ENCODE data around the gene MMD2. TPM values are rescaled to one million over a fixed set of nuclear protein-coding genes. Genes with fewer than 3 reads are reported as not detected.
"Not testable (repeated sequence)": the region's sequence is repeated elsewhere in the genome, so short reads cannot be mapped to it uniquely, and the experiment has no call there.

Gene MMD2
- total RNA-seq, 2 experiments from 2014 or later = not detected

DNA sequence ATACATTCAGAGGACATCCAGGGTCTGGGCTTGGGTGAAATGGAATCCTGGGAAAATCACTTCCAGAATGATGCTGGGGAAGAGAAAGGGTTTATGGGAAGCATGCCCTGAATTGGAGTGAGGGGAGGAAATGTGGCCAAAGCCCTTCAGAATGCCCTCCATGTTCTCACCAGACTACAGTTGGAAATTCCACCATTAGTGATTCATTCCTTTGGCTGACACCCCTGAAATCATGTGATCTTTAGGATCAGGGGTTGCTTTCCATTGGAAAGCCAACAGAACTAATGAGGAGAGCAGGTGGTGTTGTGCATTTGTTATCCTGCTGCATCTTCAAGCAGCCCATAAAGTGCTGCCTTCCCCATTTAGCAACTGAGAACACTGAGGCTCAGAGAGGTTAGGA is 54.6 kb downstream of the MMD2 start:
- DNase-seq = no peak
- CTCF ChIA-PET = no interaction called here
- no peaks in the 10 kb centered on the region for H3K36me3 Mint-ChIP-seq
- H3K4me1 Mint-ChIP-seq = no peaks in the 10 kb centered on the region
- H3K4me3 Mint-ChIP-seq = no peak overlapping the region
- no peak overlapping the region for H3K27ac Mint-ChIP-seq
- no peaks in the 10 kb centered on the region for H3K27me3 Mint-ChIP-seq
- no peaks in the 10 kb centered on the region for H3K9me3 Mint-ChIP-seq (ENCODE audit: low read depth)
- no peak for ATAC-seq

DNA sequence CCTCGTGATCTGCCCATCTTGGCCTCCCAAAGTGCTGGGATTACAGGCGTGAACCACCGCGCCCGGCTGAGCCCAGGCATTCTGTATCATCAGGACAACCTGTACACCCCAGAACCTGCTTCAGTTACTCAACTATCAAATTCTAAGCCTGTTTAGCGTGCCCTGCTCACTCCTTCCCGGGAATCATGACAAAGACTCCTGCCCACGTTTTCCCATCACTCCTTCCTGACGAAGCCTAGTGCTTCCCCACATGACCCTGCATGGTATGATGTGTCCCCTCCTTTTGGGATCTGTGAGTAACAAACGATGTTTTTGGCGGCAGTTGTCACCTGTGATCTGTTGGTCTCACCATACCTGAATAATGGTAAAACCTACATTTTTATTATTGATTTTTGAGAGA is 63.2 kb downstream of the MMD2 start:
- CTCF ChIA-PET = no interaction called here
- DNase-seq = no peak

DNA sequence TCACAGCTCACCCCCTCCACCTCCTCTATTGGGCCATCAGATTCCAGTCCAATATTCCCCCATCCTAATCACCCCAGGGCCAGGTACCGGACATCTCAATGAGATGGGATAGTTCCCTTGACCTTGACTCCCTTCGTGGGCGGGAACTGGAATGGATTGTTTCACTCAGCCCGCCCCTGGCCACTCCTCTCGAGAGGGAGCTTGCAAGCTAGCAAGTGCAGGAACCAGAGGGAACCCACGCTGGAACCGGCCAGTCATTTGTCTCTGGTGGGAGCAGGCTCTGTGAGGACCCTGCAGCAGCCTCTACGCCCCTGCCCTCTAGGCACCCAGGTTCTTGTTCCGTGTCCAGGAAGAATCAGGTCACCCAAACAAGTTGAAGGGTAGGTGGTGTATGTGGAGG is 64.5 kb downstream of the MMD2 start:
- no peak for ATAC-seq
- no peak overlapping the region for H3K4me3 Mint-ChIP-seq
- CTCF ChIA-PET = no interaction called here

More for the DNA sequence above, 63.2 kb downstream of the MMD2 start:
- ATAC-seq = no peak
- Mint-ChIP-seq H3K27me3 (no peaks in the 10 kb centered on the region), H3K36me3 (no peaks in the 10 kb centered on the region), H3K9me3 (ENCODE audit: low read depth) (no peaks in the 10 kb centered on the region), H3K27ac (no peak overlapping the region), H3K4me3 (no peak overlapping the region), H3K4me1 (no peaks in the 10 kb centered on the region)

DNA sequence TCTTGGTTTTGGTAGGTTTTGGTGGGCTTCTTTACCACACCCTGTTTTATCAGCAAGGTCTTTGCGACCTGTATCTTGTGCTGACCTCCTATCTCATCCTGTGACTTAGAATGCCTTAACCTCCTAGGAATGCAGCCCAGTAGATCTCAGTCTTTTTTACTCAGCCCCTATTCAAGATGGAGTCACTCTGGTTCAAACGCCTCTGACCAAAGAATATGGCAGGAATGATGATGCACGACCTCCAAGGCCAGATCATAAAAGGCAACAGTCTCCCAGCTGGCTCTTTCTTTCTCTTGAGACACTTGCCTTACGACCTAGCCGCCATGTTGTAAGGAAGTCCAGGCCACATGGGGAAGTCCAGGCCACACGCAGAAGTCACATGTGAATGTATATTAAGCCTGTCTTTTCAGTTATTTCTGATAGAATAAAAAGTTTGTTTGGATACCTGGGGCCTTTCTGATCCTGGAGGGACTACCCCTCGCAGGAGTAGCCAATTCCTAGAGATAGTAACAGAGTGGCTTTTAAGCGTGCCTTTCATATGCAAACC is 65.0 kb downstream of the MMD2 start:
- Mint-ChIP-seq H3K27ac (no peak overlapping the region), H3K4me3 (no peak overlapping the region), H3K4me1 (no peaks in the 10 kb centered on the region), H3K36me3 (no peaks in the 10 kb centered on the region), H3K9me3 (ENCODE audit: low read depth) (no peaks in the 10 kb centered on the region), H3K27me3 (no peaks in the 10 kb centered on the region)
- CTCF ChIA-PET = no interaction called here
- DNase-seq (no peak), ATAC-seq (no peak)

More for the DNA sequence above, 64.5 kb downstream of the MMD2 start:
- no peaks in the 10 kb centered on the region for H3K27me3 Mint-ChIP-seq
- no peaks in the 10 kb centered on the region for H3K36me3 Mint-ChIP-seq
- H3K9me3 Mint-ChIP-seq (ENCODE audit: low read depth) = no peaks in the 10 kb centered on the region
- H3K4me1 Mint-ChIP-seq = no peaks in the 10 kb centered on the region
- no peak for DNase-seq
- no peak overlapping the region for H3K27ac Mint-ChIP-seq

DNA sequence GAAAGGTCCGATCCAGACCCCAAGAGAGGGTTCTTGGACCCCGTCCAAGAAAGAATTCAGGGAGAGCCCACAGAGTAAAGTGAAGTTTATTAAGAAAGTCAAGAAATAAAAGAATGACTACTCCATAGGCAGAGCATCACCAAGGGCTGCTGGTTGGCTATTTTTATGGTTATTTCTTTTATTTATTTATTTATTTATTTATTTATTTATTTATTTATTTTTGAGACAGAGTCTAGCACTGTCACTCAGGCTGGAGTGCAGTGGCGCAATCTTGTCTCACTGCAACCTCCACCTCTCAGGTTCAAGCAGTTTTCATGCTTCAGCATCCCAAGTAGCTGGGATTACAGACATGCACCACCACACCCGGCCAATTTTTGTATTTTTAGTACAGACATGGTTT is 65.8 kb downstream of the MMD2 start:
- not testable (repeated sequence) for ATAC-seq; DNase-seq; H3K4me1 Mint-ChIP-seq; H3K4me3 Mint-ChIP-seq; H3K27ac Mint-ChIP-seq; H3K36me3 Mint-ChIP-seq; H3K27me3 Mint-ChIP-seq; H3K9me3 Mint-ChIP-seq (ENCODE audit: low read depth)
- CTCF ChIA-PET = interaction anchor here (0.6 kb wide), 1 partner anchor 193 kb away, joined by 3 read pairs; no protein-coding TSS in a partner anchor

DNA sequence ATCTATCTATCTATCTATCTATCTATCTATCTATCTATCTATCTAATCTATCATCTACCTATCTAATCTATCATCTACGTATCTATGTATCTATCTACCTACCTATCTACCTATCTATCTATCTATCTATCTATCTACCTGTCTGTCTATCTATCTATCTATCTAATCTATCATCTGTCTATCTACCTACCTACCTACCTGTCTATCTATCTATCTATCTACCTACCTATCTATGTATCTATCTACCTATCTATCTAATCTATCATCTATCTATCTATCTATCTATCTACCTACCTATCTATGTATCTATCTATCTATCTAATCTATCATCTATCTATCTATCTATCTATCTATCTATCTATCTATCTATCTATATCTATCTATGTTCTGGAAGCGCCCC is 67.5 kb downstream of the MMD2 start:
- H3K36me3 Mint-ChIP-seq; H3K9me3 Mint-ChIP-seq (ENCODE audit: low read depth); H3K4me1 Mint-ChIP-seq; DNase-seq; ATAC-seq; H3K27me3 Mint-ChIP-seq; H3K27ac Mint-ChIP-seq; H3K4me3 Mint-ChIP-seq: not testable (repeated sequence)
- CTCF ChIA-PET = interaction anchor here (0.8 kb wide), 1 partner anchor 8 kb away, joined by 3 read pairs; the partner anchor contains the start of gene RADIL

DNA sequence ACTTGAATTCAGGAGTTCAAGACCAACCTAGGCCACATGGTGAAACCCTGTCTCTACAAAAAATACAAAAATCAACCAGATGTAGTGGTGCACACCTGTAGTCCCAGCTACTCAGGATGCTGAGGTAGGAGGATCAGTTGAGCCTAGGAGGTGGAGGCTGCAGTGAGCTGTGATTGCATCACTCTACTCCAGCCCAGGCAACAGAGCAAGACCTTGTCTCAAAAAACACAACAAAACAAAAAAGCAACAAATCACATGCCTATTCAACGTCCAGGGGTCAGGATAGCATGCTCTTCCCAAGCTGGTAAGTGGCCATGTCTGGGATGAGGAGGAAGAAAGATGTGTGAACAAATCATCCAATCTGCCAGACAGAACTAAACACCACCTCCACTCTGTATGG is 69.3 kb downstream of the MMD2 start:
- Mint-ChIP-seq H3K4me3 (no peak overlapping the region), H3K27me3 (peaks cover 5% of the 10 kb centered on the region), H3K36me3 (no peaks in the 10 kb centered on the region)

DNA sequence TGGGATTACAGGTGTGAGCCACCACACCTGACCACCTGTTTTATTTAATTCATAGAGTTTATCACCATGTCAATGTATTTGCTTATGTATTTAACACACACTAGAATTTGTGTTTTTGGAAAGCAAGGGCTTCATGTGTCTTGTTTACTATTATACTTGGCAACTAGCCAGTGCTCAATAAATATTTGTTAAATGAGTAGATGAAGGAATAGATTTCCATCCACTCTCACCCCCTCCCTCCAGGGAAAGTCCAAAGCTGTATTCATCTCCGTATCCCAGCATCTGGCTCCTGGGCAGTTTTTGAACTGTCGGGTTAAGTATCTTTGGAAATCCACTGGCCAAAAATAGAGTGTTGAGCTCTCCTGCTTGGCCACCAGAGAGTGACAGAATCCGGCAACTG is 70.8 kb downstream of the MMD2 start:
- Mint-ChIP-seq H3K4me1 (no peaks in the 10 kb centered on the region), H3K27ac (no peak overlapping the region), H3K4me3 (no peak overlapping the region), H3K9me3 (ENCODE audit: low read depth) (no peaks in the 10 kb centered on the region), H3K27me3 (peaks cover 16% of the 10 kb centered on the region), H3K36me3 (no peaks in the 10 kb centered on the region)
- DNase-seq (no peak), ATAC-seq (no peak)
- CTCF ChIA-PET = no interaction called here

More for the DNA sequence above, 69.3 kb downstream of the MMD2 start:
- CTCF ChIA-PET = no interaction called here
- H3K9me3 Mint-ChIP-seq (ENCODE audit: low read depth) = no peaks in the 10 kb centered on the region
- H3K27ac Mint-ChIP-seq = no peak overlapping the region
- no peaks in the 10 kb centered on the region for H3K4me1 Mint-ChIP-seq
- no peak for ATAC-seq
- DNase-seq = no peak

DNA sequence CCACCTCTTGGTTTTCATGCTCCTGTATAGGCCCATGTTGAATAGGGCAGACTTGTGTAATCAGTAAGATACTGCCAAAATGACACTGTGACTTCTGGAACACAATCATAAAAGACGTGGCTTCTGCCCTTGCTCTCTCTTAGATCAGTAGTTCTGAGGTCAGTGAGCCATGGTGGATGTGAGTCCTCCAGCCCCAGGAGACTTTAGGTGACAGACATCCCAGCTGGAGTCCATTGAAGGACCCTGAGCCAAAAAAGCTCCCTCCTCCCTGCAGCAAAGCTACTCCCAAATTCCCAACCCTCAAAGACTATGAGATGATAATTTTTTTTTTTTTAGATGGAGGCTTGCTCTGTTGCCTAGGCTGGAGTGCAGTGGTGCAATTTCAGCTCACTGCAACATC is 72.3 kb downstream of the MMD2 start:
- CTCF ChIA-PET = no interaction called here
- H3K4me1 Mint-ChIP-seq = peaks cover 8% of the 10 kb centered on the region
- H3K4me3 Mint-ChIP-seq = no peak overlapping the region
- ATAC-seq = no peak
- DNase-seq = no peak
- H3K9me3 Mint-ChIP-seq (ENCODE audit: low read depth) = no peaks in the 10 kb centered on the region
- no peaks in the 10 kb centered on the region for H3K36me3 Mint-ChIP-seq
- no peak overlapping the region for H3K27ac Mint-ChIP-seq
- H3K27me3 Mint-ChIP-seq = peaks cover 28% of the 10 kb centered on the region

DNA sequence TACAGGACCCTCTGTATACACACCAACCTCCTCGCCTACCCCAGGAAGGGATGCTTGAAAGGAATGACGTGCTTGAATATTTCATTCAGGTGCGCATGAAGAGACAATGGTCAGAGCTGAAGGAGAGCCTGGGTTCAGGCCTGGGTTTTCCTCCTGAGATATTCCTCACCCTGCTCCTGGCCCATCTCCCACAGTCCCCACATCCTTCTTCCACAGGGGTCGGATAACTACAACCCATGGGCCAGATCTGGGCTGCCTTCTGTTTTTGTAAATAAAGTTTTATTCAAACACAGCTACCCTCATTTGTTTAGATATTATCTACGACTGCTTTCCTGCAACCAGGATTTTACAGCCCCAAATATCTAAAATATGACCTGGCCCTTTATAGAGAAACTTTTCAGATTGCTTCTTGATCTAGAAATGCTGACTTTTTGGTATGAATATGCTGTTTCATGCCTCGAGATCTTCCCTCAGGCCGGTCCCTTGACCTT is 73.6 kb downstream of the MMD2 start:
- Mint-ChIP-seq H3K27ac (no peak overlapping the region), H3K27me3 (peaks cover 33% of the 10 kb centered on the region), H3K4me3 (no peak overlapping the region), H3K36me3 (no peaks in the 10 kb centered on the region), H3K9me3 (ENCODE audit: low read depth) (no peaks in the 10 kb centered on the region), H3K4me1 (peaks cover 8% of the 10 kb centered on the region)
- ATAC-seq = no peak
- CTCF ChIA-PET = interaction anchor here (1.2 to 1.3 kb wide), 2 partner anchors 55 to 88 kb away, joined by 3 to 4 read pairs; no protein-coding TSS in a partner anchor
- no peak for DNase-seq

DNA sequence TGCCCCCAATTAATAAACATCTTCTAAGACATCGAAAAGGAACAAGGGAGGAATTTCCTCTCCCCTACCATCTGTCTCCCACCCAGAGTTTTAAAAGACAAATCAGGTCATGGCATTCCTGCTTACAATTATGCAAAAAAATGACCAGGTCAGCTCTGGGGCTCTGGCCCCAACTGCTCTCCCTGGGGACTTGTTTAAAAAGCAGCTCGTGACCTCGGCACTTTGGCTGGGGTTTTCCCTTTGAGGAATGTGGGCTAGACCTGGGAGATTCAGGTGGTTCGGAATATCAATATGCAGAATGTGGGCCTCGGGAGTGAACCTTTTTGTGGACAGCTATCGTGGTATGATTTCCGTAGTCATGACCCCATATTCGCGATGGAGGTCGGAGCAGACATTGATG is 74.8 kb downstream of the MMD2 start:
- H3K27ac Mint-ChIP-seq = no peak overlapping the region
- H3K9me3 Mint-ChIP-seq (ENCODE audit: low read depth) = no peaks in the 10 kb centered on the region
- H3K4me1 Mint-ChIP-seq = peaks cover 8% of the 10 kb centered on the region
- CTCF ChIA-PET = interaction anchor here (0.8 to 3.0 kb wide), 13 partner anchors 8 to 90 kb away, joined by 3 to 27 read pairs (median 4); no protein-coding TSS in a partner anchor
- no peak for DNase-seq
- H3K27me3 Mint-ChIP-seq = peaks cover 35% of the 10 kb centered on the region
- no peaks in the 10 kb centered on the region for H3K36me3 Mint-ChIP-seq
- H3K4me3 Mint-ChIP-seq = no peak overlapping the region
- no peak for ATAC-seq

DNA sequence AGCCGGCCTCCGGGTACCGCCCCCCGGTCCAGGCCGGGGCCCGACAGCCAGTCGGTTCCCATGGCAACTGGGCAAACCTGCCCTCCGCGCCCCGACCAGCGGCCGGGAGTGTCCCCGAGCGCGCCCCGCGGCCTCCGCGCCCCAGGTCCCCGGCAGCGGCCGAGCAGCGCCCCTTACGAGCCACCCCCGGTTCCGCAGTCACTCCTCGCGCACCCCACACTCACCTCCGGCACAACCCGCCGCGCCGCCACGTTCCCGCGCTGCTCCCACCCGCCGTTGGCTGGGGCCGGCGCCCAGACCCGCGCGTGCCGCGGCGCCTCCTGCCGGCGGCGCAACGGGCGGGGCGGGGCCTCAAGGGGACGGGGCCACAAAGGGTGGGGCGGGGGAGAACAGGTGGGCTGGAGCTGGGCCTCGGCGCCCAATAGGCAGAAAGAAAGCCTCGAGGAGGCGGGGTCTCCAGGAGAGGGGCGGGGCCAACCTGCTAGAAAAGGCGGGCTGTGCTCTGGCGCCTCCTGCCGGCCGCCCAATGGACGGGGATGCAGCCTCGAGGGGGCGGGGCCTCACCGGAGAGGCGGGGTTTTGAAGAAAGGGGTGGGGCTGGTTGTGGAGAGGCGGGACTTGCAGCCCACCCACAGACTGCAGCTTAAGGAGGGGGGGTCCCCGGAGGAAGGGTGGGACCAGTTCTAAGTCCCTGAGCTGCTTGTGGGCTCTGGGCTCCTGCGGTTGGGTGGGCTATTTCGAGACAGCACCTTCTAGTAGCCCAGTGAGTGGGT is 75.4 kb downstream of the MMD2 start, which contains the start of gene RADIL:
RADIL (minus strand) TSS at position 345 of the 773 bp plus-strand sequence. CDS start 5,577 bp downstream, outside the sequence.
- DNase-seq (peak; percentile 92), ATAC-seq (peak; percentile 97)
- Mint-ChIP-seq H3K27ac (no peak within 1 kb of the TSS), H3K27me3 (peaks cover 35% of the 10 kb centered on the region), H3K36me3 (no peaks in the 10 kb centered on the region), H3K4me1 (peaks cover 8% of the 10 kb centered on the region), H3K4me3 (peak within 1 kb of the TSS; percentile 7), H3K9me3 (ENCODE audit: low read depth) (no peaks in the 10 kb centered on the region)
- CTCF ChIA-PET = interaction anchor here (0.5 to 3.0 kb wide), 18 partner anchors 7 to 205 kb away, joined by 3 to 27 read pairs (median 3); no protein-coding TSS in a partner anchor

DNA sequence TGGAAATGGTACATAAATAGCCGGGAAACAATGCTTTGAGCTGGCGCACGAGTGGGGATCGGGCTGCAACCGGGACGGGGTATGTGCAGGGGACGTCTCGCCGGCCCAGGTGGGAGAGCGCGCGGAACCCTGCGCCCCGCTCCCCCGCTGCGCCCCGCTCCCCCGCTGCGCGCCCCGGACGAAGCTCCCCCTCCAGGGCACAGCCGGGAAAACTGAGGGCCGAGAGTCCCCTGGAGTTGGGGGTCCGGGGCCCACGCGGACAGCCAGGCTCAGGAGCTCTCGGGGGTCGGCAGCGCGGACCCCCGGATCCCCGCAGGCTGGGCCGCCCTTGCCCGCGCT is 76.0 kb downstream of the MMD2 start:
- peaks cover 8% of the 10 kb centered on the region for H3K4me1 Mint-ChIP-seq
- ATAC-seq (peak; percentile 2), DNase-seq (no peak)
- H3K27ac Mint-ChIP-seq = no peak overlapping the region
- CTCF ChIA-PET = interaction anchor here (0.5 to 3.0 kb wide), 14 partner anchors 8 to 205 kb away, joined by 3 to 27 read pairs (median 4); no protein-coding TSS in a partner anchor
- H3K27me3 Mint-ChIP-seq = peaks cover 35% of the 10 kb centered on the region
- H3K4me3 Mint-ChIP-seq = peak overlapping the region; percentile 7
- H3K36me3 Mint-ChIP-seq = no peaks in the 10 kb centered on the region
- H3K9me3 Mint-ChIP-seq (ENCODE audit: low read depth) = no peaks in the 10 kb centered on the region

Data from activated CD8-positive, alpha-beta memory T cell treated with anti-CD3 and anti-CD28 coated beads, Interleukin-2, amount 10 ng/mL, durations not matched to agents 7 days and 5 days (primary cell).